Skeletal muscle satellite cell (primary cell): ENCODE results near the gene EHD1.

ENCODE experiments used
- H3K27me3 ChIP-seq: 2 replicates; pipeline ENCODE4 v1.7.0; 2013; ENCODE audit warnings: low read length; ENCODE audit not compliant: control insufficient read depth, insufficient read depth
- H3K36me3 ChIP-seq: 2 replicates; pipeline ENCODE4 v1.7.0; 2013; ENCODE audit warnings: mild to moderate bottlenecking, control low read depth, low read length; ENCODE audit not compliant: insufficient read depth
- H3K4me1 ChIP-seq: 2 replicates; pipeline ENCODE4 v1.7.0; 2013; ENCODE audit warnings: low read length; ENCODE audit not compliant: control insufficient read depth, insufficient read depth
- H3K4me2 ChIP-seq: 2 replicates; pipeline ENCODE4 v1.7.0; 2013; ENCODE audit warnings: mild to moderate bottlenecking, low read length
- H3K4me3 ChIP-seq: 2 replicates; pipeline ENCODE4 v1.7.0; 2013; ENCODE audit warnings: low read length
- H3K9ac ChIP-seq: 2 replicates; pipeline ENCODE4 v1.7.0; 2013; ENCODE audit warnings: mild to moderate bottlenecking, low read depth, low read length, moderate library complexity
- H3K9me3 ChIP-seq: replicated peaks from 2 replicates; pipeline ENCODE4 v1.7.0; 2013; ENCODE audit warnings: mild to moderate bottlenecking, control low read depth, low read length

The EHD1 gene

DNA sequence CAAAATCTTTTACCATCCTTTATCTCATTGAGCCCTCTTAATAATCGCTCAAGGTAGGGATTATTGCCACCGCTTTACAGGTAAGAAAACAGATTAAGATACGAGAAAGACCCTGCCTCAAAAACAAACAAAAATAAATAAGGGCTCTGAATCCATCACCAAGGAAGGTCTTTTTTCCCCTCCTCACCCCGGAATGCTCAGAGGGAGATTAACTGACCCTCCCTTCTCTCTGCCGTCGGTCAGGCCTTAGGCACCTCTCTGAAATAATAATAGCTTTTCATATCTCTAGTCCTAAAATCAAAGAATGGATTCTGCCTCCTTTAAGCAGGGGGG is 39.2 kb upstream of the EHD1 start:
- Histone ChIP-seq H3K27me3 (no peaks in the 10 kb centered on the region), H3K9me3 (no peaks in the 10 kb centered on the region), H3K4me1 (peaks cover 19% of the 10 kb centered on the region), H3K4me3 (peak overlapping the region; percentile 67), H3K9ac (peak overlapping the region; percentile 72), H3K36me3 (peaks cover 11% of the 10 kb centered on the region), H3K4me2 (peak overlapping the region; percentile 85)

DNA sequence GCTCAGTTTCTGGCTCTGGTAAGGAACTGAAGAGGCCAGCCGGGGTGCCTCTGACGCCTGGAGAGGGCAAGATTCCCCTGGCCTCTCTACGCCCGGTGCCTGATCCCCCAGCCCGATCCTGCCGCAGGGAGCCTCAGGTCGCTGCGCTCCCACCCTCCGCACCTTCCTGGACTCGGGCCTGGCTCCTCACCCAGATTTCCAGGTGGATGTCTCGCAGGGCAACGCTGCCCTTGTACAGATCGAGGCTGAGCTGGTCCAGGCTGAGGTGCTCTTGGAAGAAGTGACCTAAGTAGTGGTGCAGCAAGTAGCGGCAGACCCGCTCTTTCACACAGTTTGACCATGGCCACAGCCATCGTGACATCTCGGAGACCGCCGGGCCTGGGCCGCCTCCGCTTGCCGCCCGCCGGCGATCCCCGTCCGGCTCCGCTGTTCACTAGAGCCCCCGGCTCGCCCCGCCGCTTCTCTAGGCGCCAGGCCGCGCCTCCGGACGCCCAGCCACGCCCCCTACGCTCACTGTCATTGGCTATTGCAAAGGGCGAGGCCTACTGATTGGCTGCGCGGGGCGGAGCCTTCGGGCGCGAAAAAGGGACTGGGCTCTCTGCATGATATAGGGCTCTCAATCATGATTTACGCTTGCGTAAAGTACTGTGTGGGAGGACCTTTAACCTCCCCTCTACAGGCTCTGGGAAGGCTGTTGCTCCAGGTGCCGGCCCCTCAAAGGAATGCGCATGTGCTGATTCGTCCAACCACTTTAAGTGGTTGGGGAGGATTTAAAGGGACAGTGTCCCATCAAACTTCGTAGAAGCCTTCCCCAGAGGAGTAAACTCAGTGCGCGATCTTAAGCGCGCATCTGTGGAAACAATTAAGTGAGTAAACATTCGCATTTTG is 38.6 kb upstream of the EHD1 start, which contains the start of gene ATG2A:
Gene ATG2A (minus strand): TSS at position 435 of the 888 bp plus-strand sequence. CDS start 74 bp downstream, at position 361.
- H3K4me1 ChIP-seq: peaks cover 19% of the 10 kb centered on the region
- H3K4me2 ChIP-seq: peak within 1 kb of the TSS; percentile 94
- no peaks in the 10 kb centered on the region for H3K27me3 ChIP-seq
- peak within 1 kb of the TSS; percentile 86 for H3K4me3 ChIP-seq
- no peaks in the 10 kb centered on the region for H3K9me3 ChIP-seq
- H3K9ac ChIP-seq: peak within 1 kb of the TSS; percentile 95
- peaks cover 14% of the 10 kb centered on the region for H3K36me3 ChIP-seq

DNA sequence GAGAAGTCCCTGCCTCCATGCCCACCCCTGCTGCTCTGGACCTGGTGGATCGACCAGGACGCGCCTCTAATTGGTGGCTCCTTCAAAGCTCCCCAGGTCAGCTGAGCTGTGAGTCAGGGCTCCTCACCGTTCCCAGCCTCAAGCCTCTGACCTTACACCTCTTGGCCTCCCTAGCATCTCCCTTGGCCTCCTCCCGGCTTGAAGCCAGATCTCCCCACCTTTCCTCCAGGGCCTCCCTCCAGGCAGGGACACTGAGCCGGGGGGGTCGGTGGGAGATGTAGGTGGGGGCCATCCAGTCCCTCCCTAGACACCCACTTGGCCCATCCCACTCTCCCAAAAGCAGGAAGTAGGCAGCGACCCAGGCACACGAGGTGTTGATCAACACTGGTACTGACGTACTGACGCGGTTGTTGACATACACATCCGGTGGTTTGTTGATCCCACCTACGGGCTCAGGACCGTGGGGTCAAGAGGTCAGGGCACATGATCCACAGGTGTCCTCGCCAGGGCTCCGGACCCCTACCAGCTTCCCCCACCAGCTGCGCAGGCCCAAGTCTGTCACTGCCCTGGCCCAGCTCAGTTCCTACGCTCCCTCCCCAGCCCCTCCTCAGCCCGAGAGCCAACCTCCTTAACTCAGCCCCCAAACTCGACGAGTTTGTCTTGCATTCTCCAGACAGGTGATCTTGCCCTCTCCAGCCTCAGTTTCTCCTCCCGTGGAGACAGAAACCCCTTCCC is 37.8 kb upstream of the EHD1 start:
- Histone ChIP-seq H3K9me3 (no peaks in the 10 kb centered on the region), H3K9ac (peak overlapping the region; percentile 95), H3K4me2 (peak overlapping the region; percentile 94), H3K36me3 (peaks cover 22% of the 10 kb centered on the region), H3K4me1 (peaks cover 19% of the 10 kb centered on the region), H3K27me3 (no peaks in the 10 kb centered on the region), H3K4me3 (peak overlapping the region; percentile 86)

DNA sequence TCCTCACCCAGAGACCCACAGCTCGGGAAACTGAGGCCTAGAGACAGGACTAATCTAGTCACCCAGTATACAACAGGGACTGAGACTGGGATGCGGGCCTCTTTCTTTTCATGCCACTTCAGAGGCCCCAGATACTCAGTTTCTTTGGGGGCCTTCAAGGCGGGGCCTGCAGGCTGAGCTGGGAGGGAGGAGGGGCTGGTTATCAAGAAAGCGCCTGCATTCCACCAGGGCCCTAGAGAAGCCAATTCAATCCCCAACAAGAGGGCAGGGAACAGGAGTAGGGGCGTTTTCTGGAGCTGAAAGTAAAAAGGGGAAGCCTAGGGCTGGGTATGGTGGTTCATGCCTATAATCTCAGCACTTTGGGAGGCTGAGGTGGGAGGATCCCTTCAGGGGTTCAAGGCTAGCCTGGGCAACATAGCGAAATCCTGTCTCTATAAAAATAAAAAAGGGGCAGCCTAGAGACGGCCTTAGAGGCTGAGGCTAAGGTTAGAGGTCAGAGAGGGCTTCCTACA is 37.0 kb upstream of the EHD1 start:
- H3K9me3 ChIP-seq: no peaks in the 10 kb centered on the region
- H3K4me3 ChIP-seq: peak overlapping the region; percentile 86
- H3K36me3 ChIP-seq: peaks cover 30% of the 10 kb centered on the region
- peak overlapping the region; percentile 95 for H3K9ac ChIP-seq
- no peaks in the 10 kb centered on the region for H3K27me3 ChIP-seq
- H3K4me2 ChIP-seq: peak overlapping the region; percentile 94
- H3K4me1 ChIP-seq: peaks cover 19% of the 10 kb centered on the region

DNA sequence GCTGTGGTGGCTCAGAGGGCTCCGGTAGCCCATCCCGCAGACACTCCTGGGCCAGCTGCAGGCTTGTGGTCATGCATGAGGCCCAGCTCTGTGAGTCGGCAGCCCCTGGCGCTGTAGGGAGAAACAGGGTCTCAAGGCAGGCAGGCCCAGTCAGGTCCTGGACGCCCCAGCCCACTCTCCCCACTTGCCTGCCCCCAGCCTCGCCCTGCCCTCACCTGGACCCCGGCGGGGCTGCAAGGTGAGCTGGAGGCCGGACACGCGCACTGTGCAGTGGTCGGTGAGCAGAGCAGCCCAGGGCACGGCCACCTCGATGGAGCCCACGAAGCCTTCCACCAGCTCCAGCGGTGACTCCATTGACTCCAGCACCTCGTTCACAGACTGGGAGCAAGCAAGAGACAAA is 35.7 kb upstream of the EHD1 start:
- Histone ChIP-seq H3K9me3 (no peaks in the 10 kb centered on the region), H3K36me3 (peaks cover 43% of the 10 kb centered on the region), H3K4me2 (no peak overlapping the region), H3K9ac (no peak overlapping the region), H3K4me1 (peaks cover 19% of the 10 kb centered on the region), H3K27me3 (no peaks in the 10 kb centered on the region), H3K4me3 (no peak overlapping the region)

DNA sequence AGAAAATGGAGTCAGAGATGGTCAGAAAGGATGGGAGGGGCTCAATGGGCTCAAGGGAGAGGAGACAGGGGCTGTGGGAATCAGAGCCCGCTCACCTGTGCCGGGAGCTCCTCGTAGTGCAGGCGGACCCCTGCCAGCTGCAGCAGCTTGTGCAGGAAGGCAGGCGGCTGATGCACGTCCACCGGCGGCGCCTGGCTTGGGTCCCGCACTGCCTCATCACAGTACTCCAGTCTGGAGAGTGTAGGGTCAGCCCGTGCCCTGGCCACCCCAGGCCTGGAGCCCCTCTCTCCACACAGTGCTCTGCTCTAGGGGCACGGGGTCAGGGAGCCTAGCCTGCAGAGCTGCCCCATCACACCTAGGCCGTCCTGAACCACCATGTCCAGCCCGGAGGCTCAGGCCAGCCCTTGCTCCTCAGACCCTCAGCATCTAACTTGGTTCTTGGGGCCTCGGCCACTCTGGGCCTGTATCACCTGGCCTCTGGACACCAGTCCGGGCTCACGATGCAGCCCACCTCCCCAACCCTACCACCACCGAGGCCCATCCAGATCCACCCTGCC is 34.8 kb upstream of the EHD1 start:
- Histone ChIP-seq H3K4me2 (no peak overlapping the region), H3K36me3 (peaks cover 44% of the 10 kb centered on the region), H3K9me3 (no peaks in the 10 kb centered on the region), H3K9ac (no peak overlapping the region), H3K4me1 (peaks cover 18% of the 10 kb centered on the region), H3K4me3 (no peak overlapping the region), H3K27me3 (no peaks in the 10 kb centered on the region)

DNA sequence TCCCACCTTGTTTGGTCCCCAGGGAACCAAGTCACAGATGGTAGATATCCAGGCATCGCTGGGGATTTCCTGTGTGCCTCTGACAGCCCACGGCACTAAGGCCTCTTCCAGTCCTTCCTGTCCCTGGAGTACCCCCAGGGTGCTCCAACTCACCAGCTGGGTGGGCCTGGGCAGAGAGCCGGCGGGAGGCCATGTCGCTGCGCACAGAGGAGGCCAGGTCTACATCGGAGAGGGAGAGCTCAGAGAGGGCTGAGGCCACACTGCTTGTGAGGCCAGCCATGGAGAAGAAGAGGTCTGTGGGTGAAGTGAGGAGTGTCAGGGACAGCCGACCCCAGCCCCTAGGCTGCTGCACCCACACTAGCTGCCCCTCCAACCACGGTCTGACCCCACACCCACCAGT is 33.3 kb upstream of the EHD1 start:
- H3K4me2 ChIP-seq: no peak overlapping the region
- H3K9ac ChIP-seq: no peak overlapping the region
- H3K9me3 ChIP-seq: no peaks in the 10 kb centered on the region
- H3K4me1 ChIP-seq: peaks cover 10% of the 10 kb centered on the region
- H3K4me3 ChIP-seq: no peak overlapping the region
- no peaks in the 10 kb centered on the region for H3K27me3 ChIP-seq
- H3K36me3 ChIP-seq: peaks cover 54% of the 10 kb centered on the region

DNA sequence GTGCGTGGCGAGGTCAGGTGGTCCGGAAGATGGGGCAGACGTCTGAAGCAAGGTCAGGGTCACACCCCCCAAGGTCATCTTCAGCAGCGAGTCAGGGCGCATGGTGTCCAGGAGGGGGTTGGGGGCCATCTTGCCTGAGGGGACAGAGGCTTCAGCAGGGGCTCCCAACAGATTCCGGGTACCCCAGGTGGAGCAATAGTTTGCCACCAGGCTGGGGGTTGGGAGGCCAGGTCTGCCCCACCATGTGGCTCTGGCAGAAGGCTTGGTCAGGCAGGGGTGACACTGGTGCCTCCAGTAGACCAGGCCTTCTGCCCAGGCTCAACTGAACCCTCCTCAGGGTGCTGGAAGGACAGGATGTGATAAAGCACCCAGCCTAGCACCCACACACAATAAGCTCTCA is 32.7 kb upstream of the EHD1 start:
- Histone ChIP-seq H3K4me1 (peaks cover 8% of the 10 kb centered on the region), H3K27me3 (no peaks in the 10 kb centered on the region), H3K4me3 (no peak overlapping the region), H3K36me3 (peaks cover 58% of the 10 kb centered on the region), H3K9me3 (no peaks in the 10 kb centered on the region), H3K4me2 (no peak overlapping the region), H3K9ac (no peak overlapping the region)

DNA sequence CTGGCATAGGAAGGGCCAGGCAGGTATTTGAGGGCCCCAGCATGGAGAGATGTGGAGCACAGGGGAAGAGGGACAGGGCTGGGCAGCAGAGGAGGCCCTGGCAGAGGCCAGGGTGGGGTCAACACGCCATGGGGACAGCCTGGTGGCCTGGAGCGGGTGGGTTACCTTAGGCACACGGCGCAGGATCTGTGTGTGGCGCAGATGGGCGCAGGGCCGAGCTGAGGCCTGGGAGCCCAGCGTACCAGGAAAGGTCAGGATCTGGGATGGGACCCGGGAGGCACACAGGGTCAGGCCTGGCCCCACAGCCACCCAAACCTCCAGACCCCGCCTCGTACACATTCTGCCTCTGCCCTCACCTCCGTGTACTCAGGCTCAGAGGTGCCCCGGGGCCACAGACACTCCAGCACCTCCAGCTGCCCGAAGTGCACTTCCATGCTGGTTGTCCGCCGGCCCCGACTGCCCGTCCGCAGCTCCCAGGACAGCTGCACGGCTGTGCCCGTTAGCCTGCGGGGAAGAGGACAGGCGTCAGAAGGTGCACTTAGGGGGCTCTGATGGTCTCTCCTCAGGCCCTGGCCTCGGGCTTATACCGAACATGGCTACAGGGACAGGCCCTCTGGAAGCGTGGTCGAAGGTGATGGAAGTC is 32.2 kb upstream of the EHD1 start:
- H3K9me3 ChIP-seq: no peaks in the 10 kb centered on the region
- H3K4me2 ChIP-seq: no peak overlapping the region
- H3K36me3 ChIP-seq: peaks cover 63% of the 10 kb centered on the region
- H3K27me3 ChIP-seq: no peaks in the 10 kb centered on the region
- no peak overlapping the region for H3K4me3 ChIP-seq
- H3K4me1 ChIP-seq: peaks cover 2% of the 10 kb centered on the region
- no peak overlapping the region for H3K9ac ChIP-seq

DNA sequence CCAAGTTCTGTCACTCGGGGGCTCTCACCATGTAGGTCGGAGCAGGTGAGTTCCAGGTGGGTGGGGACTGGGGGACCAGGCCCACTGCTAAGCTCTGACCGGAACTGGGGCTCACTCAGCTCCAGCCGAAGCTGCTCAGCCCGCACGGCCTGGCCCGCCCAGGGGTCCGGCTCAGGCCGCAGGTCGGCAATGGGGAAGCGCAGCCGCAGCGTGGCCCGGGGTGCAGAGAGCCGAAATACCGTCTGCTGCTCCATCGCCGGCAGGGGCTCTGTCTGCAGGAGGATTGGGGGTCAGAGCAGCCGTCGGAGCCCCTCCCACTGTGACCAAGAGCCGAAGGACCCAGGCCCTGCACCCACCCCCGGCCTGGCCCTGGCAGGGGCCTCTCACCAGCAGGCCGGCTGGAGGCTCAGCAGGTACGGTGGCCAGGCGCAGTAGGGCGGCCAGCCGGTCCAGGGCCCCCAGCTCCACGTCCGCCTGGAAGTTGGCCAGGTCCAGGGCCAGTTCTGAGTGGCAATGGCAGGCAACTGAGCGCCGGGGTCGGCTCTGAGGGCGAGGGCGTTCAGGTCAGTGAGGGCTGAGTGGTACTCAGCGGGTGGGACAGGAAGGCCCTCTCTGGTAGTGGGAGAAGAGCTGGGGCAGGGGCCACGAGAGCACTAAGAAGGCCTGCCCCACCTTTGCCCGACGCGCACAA is 31.4 kb upstream of the EHD1 start:
- Histone ChIP-seq H3K4me2 (no peak overlapping the region), H3K27me3 (no peaks in the 10 kb centered on the region), H3K4me1 (no peaks in the 10 kb centered on the region), H3K9me3 (no peaks in the 10 kb centered on the region), H3K9ac (no peak overlapping the region), H3K4me3 (no peak overlapping the region), H3K36me3 (peaks cover 68% of the 10 kb centered on the region)
